Keratinocyte (primary cell): ENCODE data around the gene PDZRN4. TPM values are rescaled to one million over a fixed set of nuclear protein-coding genes. Genes with fewer than 3 reads are reported as not detected.

Experiments
- DNase-seq: peaks from one replicate; pipeline ENCODE4 v3.0.0-alpha.2; 2011; ENCODE audit warnings: low read depth, missing footprints, low spot score
- FAIRE-seq: peaks from 2 replicates; lab custom pipeline; 2011; peaks lifted over from hg19 to GRCh38; lab: Jason Lieb, UNC
- H2AFZ ChIP-seq: 2 replicates; pipeline ENCODE4 v1.6.0; 2012; ENCODE audit warnings: low read length, control low read depth, inconsistent platforms; ENCODE audit not compliant: control insufficient read depth
- H3K27ac ChIP-seq: 2 replicates; pipeline ENCODE4 v1.5.1; 2011; ENCODE audit warnings: low read length; ENCODE audit not compliant: control insufficient read depth, insufficient read depth
- H3K27me3 ChIP-seq: 3 replicates; pipeline ENCODE4 v1.6.0; 2011; ENCODE audit warnings: low read length; ENCODE audit not compliant: control insufficient read depth, insufficient read depth; ENCODE audit errors: extremely low read depth
- H3K36me3 ChIP-seq, 2 experiments: 2 replicates in 1 of 2; 3 replicates in 1 of 2; pipeline ENCODE4 v1.5.1; 2011; ENCODE audit warnings: low read length in 2 of 2, mild to moderate bottlenecking in 1 of 2; ENCODE audit not compliant: control insufficient read depth in 2 of 2, insufficient read depth in 2 of 2; ENCODE audit errors: extremely low read depth in 1 of 2
- H3K4me1 ChIP-seq: 3 replicates; pipeline ENCODE4 v1.5.1; 2011; ENCODE audit warnings: low read length; ENCODE audit not compliant: control insufficient read depth, insufficient read depth; ENCODE audit errors: extremely low read depth
- H3K4me2 ChIP-seq: 3 replicates; pipeline ENCODE4 v1.6.0; 2011; ENCODE audit warnings: low read depth, low read length; ENCODE audit not compliant: control insufficient read depth, insufficient read depth; ENCODE audit errors: extremely low read depth
- H3K4me3 ChIP-seq, 3 experiments: fragments of 200-600 bp in 1 of 3; sonication (generic) in 1 of 3; 2 replicates in 2 of 3; 3 replicates in 1 of 3; pipeline ENCODE4 v1.5.1; 2011 to 2016; ENCODE audit warnings: low read length in 3 of 3, mild to moderate bottlenecking in 3 of 3, control low read depth in 2 of 3, inconsistent platforms in 1 of 3, low read depth in 1 of 3, mixed read lengths in 1 of 3, mixed run types in 1 of 3, moderate library complexity in 1 of 3; ENCODE audit not compliant: control insufficient read depth in 2 of 3, insufficient read depth in 2 of 3; ENCODE audit errors: extremely low read depth in 1 of 3
- H3K79me2 ChIP-seq: 2 replicates; pipeline ENCODE4 v1.6.0; 2012; ENCODE audit warnings: low read length; ENCODE audit not compliant: control insufficient read depth, insufficient read depth
- H3K9ac ChIP-seq: 3 replicates; pipeline ENCODE4 v1.6.0; 2011; ENCODE audit warnings: low read length; ENCODE audit not compliant: control insufficient read depth, insufficient read depth; ENCODE audit errors: extremely low read depth
- H3K9me1 ChIP-seq: 3 replicates; pipeline ENCODE4 v1.6.0; 2011; ENCODE audit warnings: low read length; ENCODE audit not compliant: control insufficient read depth, insufficient read depth; ENCODE audit errors: extremely low read depth
- H3K9me3 ChIP-seq: 2 replicates; pipeline ENCODE4 v1.5.1; 2012; ENCODE audit warnings: low read depth, low read length; ENCODE audit not compliant: control insufficient read depth
- H4K20me1 ChIP-seq: 3 replicates; pipeline ENCODE4 v1.6.0; 2011; ENCODE audit warnings: low read length; ENCODE audit not compliant: control insufficient read depth, insufficient read depth; ENCODE audit errors: extremely low read depth
- EZH2 ChIP-seq: IDR thresholded peaks from one replicate; pipeline ENCODE4 v1.6.1; 2012; ENCODE audit warnings: inconsistent platforms, mild to moderate bottlenecking, low read length, moderate library complexity
- dilution Hi-C: fragments of 300-500 bp; cut with MboI; formaldehyde crosslinking; loops from one replicate; pipeline ENCODE4 v1.7.0; 2020; ENCODE audit warnings: low sequenced_read_pairs; ENCODE audit not compliant: extremely low pct_ligation_motif_present
- polyA plus RNA-seq, 5 experiments: library from polyadenylated mRNA; depleted of rRNA in 3 of 5; stranded (reverse) in 3 of 5; stranded (forward) in 1 of 5; unstranded in 1 of 5; fragments of >200 nt; gene quantifications; 1 replicate in 1 of 5; 2 replicates in 3 of 5; 3 replicates in 1 of 5; pipeline versions ENCODE4 v1.2.1 to v1.2.3, GENCODE V29; 2011 to 2012; ENCODE audit warnings: missing spikeins in 2 of 5, low read depth in 1 of 5, low replicate concordance in 1 of 5
- TF ChIP-seq, protein P1 (sequence below), 3 experiments: IDR thresholded peaks in 1 of 3; conservative IDR thresholded peaks in 1 of 3; optimal IDR thresholded peaks in 1 of 3; 2 replicates in 2 of 3; 3 replicates in 1 of 3; pipeline versions ENCODE3 to v1.5.1; 2011; ENCODE audit warnings: low read length in 3 of 3, mild to moderate bottlenecking in 3 of 3, moderate library complexity in 2 of 3, control low read depth in 1 of 3, inconsistent platforms in 1 of 3; ENCODE audit not compliant: insufficient read depth in 2 of 3; ENCODE audit errors: extremely low read depth in 1 of 3

The PDZRN4 gene
- polyA plus RNA-seq, 1 donor (not counting 4 experiments of a cell fraction or from before 2014, with no cell fraction given): not detected

DNA sequence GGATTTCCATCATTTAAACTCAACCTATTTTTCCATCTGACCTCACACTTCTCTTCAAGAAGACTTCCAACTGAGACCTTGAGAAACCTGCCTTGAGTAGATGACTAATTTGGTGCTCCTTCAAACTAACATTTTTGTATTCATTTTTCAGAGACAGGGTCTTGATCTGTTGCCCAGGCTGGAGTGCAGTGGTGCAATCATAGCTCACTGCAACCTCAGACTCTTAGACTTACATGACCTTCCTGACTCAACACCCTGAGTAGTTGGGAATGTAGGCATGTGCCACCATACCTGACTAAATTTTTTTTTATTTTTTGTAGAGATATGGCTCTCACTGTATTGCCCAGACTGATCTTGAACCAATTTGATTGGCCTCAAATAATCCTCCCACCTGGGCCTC, 389.9 kb downstream of the PDZRN4 start:
- H3K4me2 ChIP-seq: no peak overlapping the region
- no peak for FAIRE-seq
- dilution Hi-C loops: no loop called here
- H3K9ac ChIP-seq: no peak overlapping the region
- H3K36me3 ChIP-seq: no peaks in the 10 kb centered on the region
- no peak for TF ChIP-seq EZH2
- TF ChIP-seq, protein P1, sequence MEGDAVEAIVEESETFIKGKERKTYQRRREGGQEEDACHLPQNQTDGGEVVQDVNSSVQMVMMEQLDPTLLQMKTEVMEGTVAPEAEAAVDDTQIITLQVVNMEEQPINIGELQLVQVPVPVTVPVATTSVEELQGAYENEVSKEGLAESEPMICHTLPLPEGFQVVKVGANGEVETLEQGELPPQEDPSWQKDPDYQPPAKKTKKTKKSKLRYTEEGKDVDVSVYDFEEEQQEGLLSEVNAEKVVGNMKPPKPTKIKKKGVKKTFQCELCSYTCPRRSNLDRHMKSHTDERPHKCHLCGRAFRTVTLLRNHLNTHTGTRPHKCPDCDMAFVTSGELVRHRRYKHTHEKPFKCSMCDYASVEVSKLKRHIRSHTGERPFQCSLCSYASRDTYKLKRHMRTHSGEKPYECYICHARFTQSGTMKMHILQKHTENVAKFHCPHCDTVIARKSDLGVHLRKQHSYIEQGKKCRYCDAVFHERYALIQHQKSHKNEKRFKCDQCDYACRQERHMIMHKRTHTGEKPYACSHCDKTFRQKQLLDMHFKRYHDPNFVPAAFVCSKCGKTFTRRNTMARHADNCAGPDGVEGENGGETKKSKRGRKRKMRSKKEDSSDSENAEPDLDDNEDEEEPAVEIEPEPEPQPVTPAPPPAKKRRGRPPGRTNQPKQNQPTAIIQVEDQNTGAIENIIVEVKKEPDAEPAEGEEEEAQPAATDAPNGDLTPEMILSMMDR (optimal IDR thresholded peaks at IDR 0.05 in 1 of 3, IDR thresholded peaks at IDR 0.05 in 1 of 3, conservative IDR thresholded peaks at IDR 0.05 in 1 of 3; ENCODE audit: extremely low read depth in 1 of 3, insufficient read depth in 2 of 3, low read length in 3 of 3): no peak
- no peaks in the 10 kb centered on the region for H3K79me2 ChIP-seq
- DNase-seq: no peak
- H3K4me1 ChIP-seq: no peaks in the 10 kb centered on the region
- H2AFZ ChIP-seq: no peak overlapping the region
- H3K9me3 ChIP-seq: no peaks in the 10 kb centered on the region
- no peak overlapping the region for H3K27ac ChIP-seq
- no peaks in the 10 kb centered on the region for H3K27me3 ChIP-seq
- H3K4me3 ChIP-seq: no peak overlapping the region
- no peaks in the 10 kb centered on the region for H3K9me1 ChIP-seq
- H4K20me1 ChIP-seq: no peaks in the 10 kb centered on the region

- dilution Hi-C loops: no loop called here
- H3K4me2 ChIP-seq: no peak overlapping the region
- no peak for FAIRE-seq
Observed at GRCh38 chr12:41585784-41586183, 397.7 kb downstream of the PDZRN4 start.

More at GRCh38 chr12:41585784-41586183, 397.7 kb downstream of the PDZRN4 start:
- Histone ChIP-seq H2AFZ (no peak overlapping the region), H3K79me2 (no peaks in the 10 kb centered on the region), H3K27me3 (no peaks in the 10 kb centered on the region), H4K20me1 (no peaks in the 10 kb centered on the region), H3K27ac (no peak overlapping the region), H3K4me3 (no peak overlapping the region), H3K36me3 (no peaks in the 10 kb centered on the region), H3K9me3 (no peaks in the 10 kb centered on the region), H3K4me1 (no peaks in the 10 kb centered on the region), H3K9ac (no peak overlapping the region), H3K9me1 (no peaks in the 10 kb centered on the region)
- TF ChIP-seq EZH2: no peak
- TF ChIP-seq, protein P1 (optimal IDR thresholded peaks at IDR 0.05 in 1 of 3, IDR thresholded peaks at IDR 0.05 in 1 of 3, conservative IDR thresholded peaks at IDR 0.05 in 1 of 3; ENCODE audit: extremely low read depth in 1 of 3, insufficient read depth in 2 of 3, low read length in 3 of 3): no peak
- DNase-seq: no peak
